NCI-H2171 treated with DMSO at 0.1 percent for 48 hours (cell line): ENCODE measurements around the gene BCAT1.
"Not testable (repeated sequence)": the region's sequence is repeated elsewhere in the genome, so short reads cannot be mapped to it uniquely, and the experiment has no call there.

Source experiments
- DNase-seq: peaks from one replicate; lab custom pipeline; 2025; lab: John Stamatoyannopoulos, UW

The BCAT1 gene

GRCh38 chr12:24926080-24926479 lies 22.8 kb downstream of the BCAT1 start:
- DNase-seq = not testable (repeated sequence)

GRCh38 chr12:24922090-24922489 lies 26.8 kb downstream of the BCAT1 start:
- no peak for DNase-seq

GRCh38 chr12:24921251-24922038 lies 27.5 kb downstream of the BCAT1 start:
- no peak for DNase-seq

GRCh38 chr12:24920141-24920540 lies 28.8 kb downstream of the BCAT1 start:
- no peak for DNase-seq

GRCh38 chr12:24919346-24920001 lies 29.4 kb downstream of the BCAT1 start:
- DNase-seq = no peak

GRCh38 chr12:24918596-24918995 lies 30.3 kb downstream of the BCAT1 start:
- no peak for DNase-seq

GRCh38 chr12:24915501-24915900 lies 33.4 kb downstream of the BCAT1 start:
- DNase-seq = no peak

GRCh38 chr12:24913953-24914352 lies 34.9 kb downstream of the BCAT1 start:
- no peak for DNase-seq

- no peak for DNase-seq
These were observed 35.8 kb downstream of the BCAT1 start for GRCh38 chr12:24913130-24913529.

GRCh38 chr12:24911271-24911791 lies 37.6 kb downstream of the BCAT1 start:
- no peak for DNase-seq

- not testable (repeated sequence) for DNase-seq
These were observed 38.7 kb downstream of the BCAT1 start for GRCh38 chr12:24910192-24910591.

- DNase-seq = no peak
These were observed 39.2 kb downstream of the BCAT1 start for GRCh38 chr12:24909667-24910066.

GRCh38 chr12:24907464-24907863 lies 41.4 kb downstream of the BCAT1 start:
- no peak for DNase-seq

- no peak for DNase-seq
These were observed 42.8 kb downstream of the BCAT1 start for GRCh38 chr12:24906141-24906540.

- no peak for DNase-seq
These were observed 43.5 kb downstream of the BCAT1 start for GRCh38 chr12:24905431-24905830.

- DNase-seq = no peak
These were observed 44.0 kb downstream of the BCAT1 start for GRCh38 chr12:24904871-24905270.

- DNase-seq = no peak
These were observed 45.4 kb downstream of the BCAT1 start for GRCh38 chr12:24903329-24904088.

- no peak for DNase-seq
These were observed 46.2 kb downstream of the BCAT1 start for GRCh38 chr12:24902511-24903328.

- DNase-seq = no peak
These were observed 47.1 kb downstream of the BCAT1 start for GRCh38 chr12:24901576-24902461.

- no peak for DNase-seq
These were observed 48.7 kb downstream of the BCAT1 start for GRCh38 chr12:24900196-24900595.
